ENCODE data around the gene SIK2. TPM values are rescaled to one million over a fixed set of nuclear protein-coding genes. Genes with fewer than 3 reads are reported as not detected.

Gene SIK2
- total RNA-seq, 1 experiment from 2014 or later, result 13.0 TPM

- no peak for TF ChIP-seq CTCF (IDR thresholded peaks at IDR 0.05 in 2 of 3, conservative IDR thresholded peaks at IDR 0.05 in 1 of 3; ENCODE audit: borderline replicate concordance in 1 of 3, insufficient read depth in 1 of 3, low read depth in 2 of 3, low read length in 2 of 3)
- TF ChIP-seq JUND (IDR thresholded peaks at IDR 0.05), result no peak
- TF ChIP-seq FOSL1 (IDR thresholded peaks at IDR 0.05; ENCODE audit: low read depth), result no peak
- TF ChIP-seq SRF (IDR thresholded peaks at IDR 0.05; ENCODE audit: low read depth), result no peak
- TF ChIP-seq ZNF274 (IDR thresholded peaks at IDR 0.05; ENCODE audit: low read depth, low read length), result no peak
- no peak for TF ChIP-seq MAX (IDR thresholded peaks at IDR 0.05)
- no peak for TF ChIP-seq ELF1 (IDR thresholded peaks at IDR 0.05; ENCODE audit: borderline replicate concordance, low read depth)
These were observed 175.9 kb downstream of the SIK2 start (continued) for GRCh38 chr11:111778047-111778558.

- Histone ChIP-seq H3K9me2 (ENCODE audit: insufficient read depth) (no peaks in the 10 kb centered on the region), H3K27ac (ENCODE audit: low read depth, low read length) (no peak overlapping the region), H3K4me1 (ENCODE audit: control insufficient read depth in 1 of 2, insufficient read depth in 2 of 2, low read length in 2 of 2) (no peaks in the 10 kb centered on the region), H3K4me2 (ENCODE audit: low read length) (no peak overlapping the region), H3K4me3 (replicated peaks in 1 of 2; ENCODE audit: low read depth in 1 of 2, low read length in 2 of 2) (no peak overlapping the region), H2AFZ (ENCODE audit: low read depth, low read length, poor library complexity, severe bottlenecking) (no peak overlapping the region), H3K9ac (ENCODE audit: low read length) (no peak overlapping the region), H3K9me3 (ENCODE audit: control insufficient read depth in 1 of 2, insufficient read depth in 1 of 2, low read depth in 1 of 2, low read length in 2 of 2) (no peaks in the 10 kb centered on the region), H3K27me3 (ENCODE audit: insufficient read depth, low read length) (no peaks in the 10 kb centered on the region), H3K36me3 (ENCODE audit: control insufficient read depth in 1 of 2, insufficient read depth in 2 of 2, low read length in 2 of 2) (no peaks in the 10 kb centered on the region), H3K79me2 (ENCODE audit: insufficient read depth, low read length) (no peaks in the 10 kb centered on the region), H4K20me1 (ENCODE audit: insufficient read depth) (no peaks in the 10 kb centered on the region)
- TF ChIP-seq ZBTB33 (IDR thresholded peaks at IDR 0.05; ENCODE audit: extremely low read depth, insufficient replicate concordance, low read length) (no peak), EZH2 (IDR thresholded peaks at IDR 0.05) (no peak), YY1 (IDR thresholded peaks at IDR 0.05; ENCODE audit: extremely low read depth, insufficient replicate concordance, low read depth, low read length) (no peak), ZNF274 (IDR thresholded peaks at IDR 0.05; ENCODE audit: low read depth, low read length) (no peak), CTCF (IDR thresholded peaks at IDR 0.05 in 2 of 3, conservative IDR thresholded peaks at IDR 0.05 in 1 of 3; ENCODE audit: borderline replicate concordance in 1 of 3, insufficient read depth in 1 of 3, low read depth in 2 of 3, low read length in 2 of 3) (no peak), JUND (IDR thresholded peaks at IDR 0.05) (no peak), ATF3 (IDR thresholded peaks at IDR 0.05) (no peak), FOSL1 (IDR thresholded peaks at IDR 0.05; ENCODE audit: low read depth) (no peak), CBX3 (IDR thresholded peaks at IDR 0.05; ENCODE audit: low read depth) (no peak), EZH2phosphoT487 (IDR thresholded peaks at IDR 0.05; ENCODE audit: borderline replicate concordance) (no peak), SP1 (IDR thresholded peaks at IDR 0.05; ENCODE audit: low read depth) (no peak), ELF1 (IDR thresholded peaks at IDR 0.05; ENCODE audit: borderline replicate concordance, low read depth) (no peak), POLR2A (IDR thresholded peaks at IDR 0.05; ENCODE audit: borderline replicate concordance, extremely low read depth, insufficient read depth, insufficient read length) (no peak), ZFX (IDR thresholded peaks at IDR 0.05) (no peak), RAD21 (IDR thresholded peaks at IDR 0.05; ENCODE audit: low read depth) (no peak)
- ChIA-PET POLR2A (no interaction called here), RAD21 (ENCODE audit: low non-redundant PET in 1 of 2, low total read pairs in 2 of 2, uncharacterized antibody in 2 of 2, unreplicated experiment in 2 of 2) (interaction anchor here in 1 of 2 experiments (0.6 kb wide), 1 partner anchor 685 kb away, joined by 3 read pairs; no protein-coding TSS in a partner anchor), CTCF (interaction anchor here (0.8 to 1.6 kb wide), 3 partner anchors 63 to 193 kb away, joined by 3 to 6 read pairs (median 3); no protein-coding TSS in a partner anchor)
- DNase-seq (ENCODE audit: low read depth, low spot score) (no peak), ATAC-seq (no peak)
- no TSS peak for BruUV-seq (replicated peaks)
- intact Hi-C loops (cut with micrococcal nuclease), result loop anchor here (5.0 kb wide), 1 partner anchor 63 kb away; no protein-coding TSS in a partner anchor
These were observed 176.9 kb downstream of the SIK2 start for GRCh38 chr11:111779118-111779517.

All from HCT116 (cell line).